Lower leg skin (tissue), 3 donors: ENCODE measurements around the gene LNPEP.

Experiments used
- POLR2A ChIP-seq, 2 donors: fragments of 450-650 bp; IDR thresholded peaks; one replicate each; pipeline ENCODE4 v1.6.1; 2016 to 2017; ENCODE audit warnings: antibody characterized with exemption in 2 of 2, mild to moderate bottlenecking in 1 of 2, moderate library complexity in 1 of 2
- TF ChIP-seq, protein P1 (sequence below), 3 donors: fragments of 450-650 bp; IDR thresholded peaks; one replicate each; pipeline ENCODE4 v1.5.1; 2016; ENCODE audit warnings: antibody characterized with exemption in 3 of 3, mild to moderate bottlenecking in 3 of 3, moderate library complexity in 2 of 3

DNA sequence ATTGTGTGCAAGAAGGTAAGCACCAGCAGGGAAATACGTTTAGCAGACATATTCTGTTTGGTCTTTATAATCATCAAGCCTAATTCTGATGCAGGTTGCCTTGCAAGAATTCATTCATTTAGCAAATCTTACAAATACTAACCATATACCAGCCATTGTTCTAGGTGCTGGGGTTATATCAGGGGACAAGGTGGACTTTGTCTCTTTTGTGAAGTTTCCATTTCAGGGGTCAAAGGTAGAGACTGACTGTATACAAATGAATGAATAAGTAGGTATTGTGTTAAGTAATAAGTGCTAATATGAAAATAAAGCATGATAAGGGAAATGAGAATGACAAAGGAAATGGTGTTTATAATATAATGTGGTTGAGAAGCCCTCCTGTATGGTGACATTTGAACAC, 64.0 kb downstream of the LNPEP start:
- no peak for TF ChIP-seq POLR2A (IDR thresholded peaks at IDR 0.05)
- TF ChIP-seq, protein P1, sequence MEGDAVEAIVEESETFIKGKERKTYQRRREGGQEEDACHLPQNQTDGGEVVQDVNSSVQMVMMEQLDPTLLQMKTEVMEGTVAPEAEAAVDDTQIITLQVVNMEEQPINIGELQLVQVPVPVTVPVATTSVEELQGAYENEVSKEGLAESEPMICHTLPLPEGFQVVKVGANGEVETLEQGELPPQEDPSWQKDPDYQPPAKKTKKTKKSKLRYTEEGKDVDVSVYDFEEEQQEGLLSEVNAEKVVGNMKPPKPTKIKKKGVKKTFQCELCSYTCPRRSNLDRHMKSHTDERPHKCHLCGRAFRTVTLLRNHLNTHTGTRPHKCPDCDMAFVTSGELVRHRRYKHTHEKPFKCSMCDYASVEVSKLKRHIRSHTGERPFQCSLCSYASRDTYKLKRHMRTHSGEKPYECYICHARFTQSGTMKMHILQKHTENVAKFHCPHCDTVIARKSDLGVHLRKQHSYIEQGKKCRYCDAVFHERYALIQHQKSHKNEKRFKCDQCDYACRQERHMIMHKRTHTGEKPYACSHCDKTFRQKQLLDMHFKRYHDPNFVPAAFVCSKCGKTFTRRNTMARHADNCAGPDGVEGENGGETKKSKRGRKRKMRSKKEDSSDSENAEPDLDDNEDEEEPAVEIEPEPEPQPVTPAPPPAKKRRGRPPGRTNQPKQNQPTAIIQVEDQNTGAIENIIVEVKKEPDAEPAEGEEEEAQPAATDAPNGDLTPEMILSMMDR (IDR thresholded peaks at IDR 0.05) = no peak
